Mesodermal cell (in vitro differentiated cells): ENCODE data around the gene KIAA1217.
"Not testable (repeated sequence)": the region's sequence is repeated elsewhere in the genome, so short reads cannot be mapped to it uniquely, and the experiment has no call there.

ENCODE experiments used
- H3K27ac ChIP-seq: 2 replicates; pipeline ENCODE4 v1.7.0; 2013; ENCODE audit warnings: mild to moderate bottlenecking, low read depth, low read length, moderate library complexity; ENCODE audit not compliant: severe bottlenecking
- H3K36me3 ChIP-seq: 2 replicates; pipeline ENCODE4 v1.7.1; 2013; ENCODE audit warnings: mild to moderate bottlenecking, low read length, moderate library complexity; ENCODE audit not compliant: control insufficient read depth, insufficient read depth
- H3K4me1 ChIP-seq: one replicate; pipeline ENCODE4 v1.7.1; 2013; ENCODE audit warnings: mild to moderate bottlenecking, low read length; ENCODE audit not compliant: insufficient read depth, control insufficient read depth, poor library complexity, severe bottlenecking
- H3K4me3 ChIP-seq: 2 replicates; pipeline ENCODE4 v1.7.0; 2013; ENCODE audit warnings: low read length, control low read depth, mild to moderate bottlenecking; ENCODE audit not compliant: insufficient read depth, poor library complexity, severe bottlenecking; ENCODE audit errors: extremely low read depth
- H3K9me3 ChIP-seq: 2 replicates; pipeline ENCODE4 v1.7.1; 2013; ENCODE audit warnings: mild to moderate bottlenecking, low read length, moderate library complexity; ENCODE audit not compliant: control insufficient read depth
- WGBS, 2 experiments: methylation state at CpG; one replicate each; pipeline ENCODE4 v1.1.5; 2013; ENCODE audit warnings: missing lambda C conversion rate in 2 of 2; ENCODE audit not compliant: insufficient coverage in 2 of 2; 5-methylcytosine and 5-hydroxymethylcytosine counted together

The KIAA1217 gene

DNA sequence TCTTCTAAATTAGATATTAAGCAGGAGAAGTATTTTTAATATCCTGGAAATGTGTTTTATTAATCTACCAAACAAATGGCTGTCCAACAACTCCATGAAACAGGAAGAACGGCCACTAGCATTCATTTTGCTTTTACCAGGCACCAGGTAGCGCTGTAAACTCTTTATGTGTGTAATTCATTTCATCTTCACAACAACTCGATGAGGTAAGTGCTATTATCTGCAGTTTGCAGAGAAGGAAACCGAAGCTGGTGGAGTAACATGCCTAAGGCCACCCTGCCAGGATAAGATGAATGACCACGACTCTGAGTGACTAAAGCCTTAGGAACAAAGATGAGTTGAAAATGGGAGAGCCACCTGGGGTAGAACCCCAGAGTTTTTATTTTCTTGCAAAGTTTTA, 101.2 kb downstream of the KIAA1217 start:
- H3K27ac ChIP-seq = no peak overlapping the region
- WGBS, 2 experiments = 80 to 88% methylated on average over 2 to 5 of the region's 5 CpGs
- no peaks in the 10 kb centered on the region for H3K4me1 ChIP-seq
- no peaks in the 10 kb centered on the region for H3K9me3 ChIP-seq
- no peaks in the 10 kb centered on the region for H3K36me3 ChIP-seq
- no peak overlapping the region for H3K4me3 ChIP-seq

DNA sequence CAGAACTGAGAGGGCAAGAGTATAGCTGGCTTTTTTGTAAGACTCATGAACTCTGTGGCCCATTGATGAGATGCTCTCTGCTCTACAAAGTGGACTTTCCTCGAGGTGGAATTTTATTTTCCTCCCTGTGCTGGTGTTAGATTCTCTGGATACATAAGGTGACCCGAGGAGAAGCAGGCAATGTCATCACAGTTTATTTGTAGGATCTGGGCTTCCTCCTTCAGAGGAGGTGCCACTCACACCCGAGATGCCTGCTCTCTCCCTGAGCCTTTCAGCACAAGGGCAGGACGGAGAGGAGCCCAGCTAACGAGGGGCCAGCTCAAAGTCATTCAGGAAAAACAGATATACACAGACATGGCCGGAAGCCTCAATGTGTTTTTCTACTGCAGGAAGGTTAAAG, 103.0 kb downstream of the KIAA1217 start:
- H3K9me3 ChIP-seq = no peaks in the 10 kb centered on the region
- 89% methylated on average over 5 to 6 of the region's 6 CpGs for WGBS, 2 experiments
- H3K4me3 ChIP-seq = no peak overlapping the region
- no peaks in the 10 kb centered on the region for H3K36me3 ChIP-seq
- H3K4me1 ChIP-seq = no peaks in the 10 kb centered on the region
- H3K27ac ChIP-seq = no peak overlapping the region

GRCh38 chr10:24313283-24313682, 104.3 kb downstream of the KIAA1217 start:
- no peaks in the 10 kb centered on the region for H3K9me3 ChIP-seq
- H3K4me3 ChIP-seq = no peak overlapping the region
- 94 to 97% methylated on average over 10 of the region's 10 CpGs for WGBS, 2 experiments
- H3K36me3 ChIP-seq = no peaks in the 10 kb centered on the region
- H3K4me1 ChIP-seq = no peaks in the 10 kb centered on the region
- no peak overlapping the region for H3K27ac ChIP-seq

- H3K4me3 ChIP-seq = no peak overlapping the region
Observed at GRCh38 chr10:24315211-24315610, 106.3 kb downstream of the KIAA1217 start.

DNA sequence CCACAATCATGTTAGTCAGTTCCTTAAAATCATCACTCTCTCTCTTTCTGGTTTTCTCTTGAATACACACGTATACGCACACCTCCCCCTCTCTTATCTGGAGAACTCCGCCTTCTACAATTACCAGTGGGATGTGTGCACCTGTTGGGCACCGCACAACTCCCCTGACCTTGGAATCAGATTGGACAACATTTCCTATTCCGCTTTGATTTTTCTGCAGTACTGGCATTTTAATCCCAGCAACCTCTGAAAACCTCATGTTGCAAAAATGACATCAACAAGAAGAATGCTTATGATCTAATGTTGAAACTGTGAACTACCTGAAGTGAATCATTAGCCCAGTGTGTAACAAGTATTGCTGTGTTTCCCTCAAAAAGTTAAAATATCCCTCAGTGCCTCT, 109.6 kb downstream of the KIAA1217 start:
- Histone ChIP-seq H3K4me1 (no peaks in the 10 kb centered on the region), H3K27ac (no peak overlapping the region), H3K36me3 (no peaks in the 10 kb centered on the region), H3K4me3 (no peak overlapping the region), H3K9me3 (no peaks in the 10 kb centered on the region)
- WGBS, 2 experiments = 89 to 96% methylated on average over 4 of the region's 5 CpGs

More at GRCh38 chr10:24315211-24315610, 106.3 kb downstream of the KIAA1217 start:
- Histone ChIP-seq H3K4me1 (no peaks in the 10 kb centered on the region), H3K9me3 (no peaks in the 10 kb centered on the region), H3K36me3 (no peaks in the 10 kb centered on the region), H3K27ac (no peak overlapping the region)
- 100% methylated on average over 4 of the region's 7 CpGs for WGBS, 2 experiments

- Histone ChIP-seq H3K27ac (no peak overlapping the region), H3K4me3 (no peak overlapping the region), H3K36me3 (no peaks in the 10 kb centered on the region), H3K4me1 (no peaks in the 10 kb centered on the region), H3K9me3 (no peaks in the 10 kb centered on the region)
- WGBS, 2 experiments = 100% methylated on average over 1 of the region's 2 CpGs
Observed at GRCh38 chr10:24320373-24320772, 111.4 kb downstream of the KIAA1217 start.

- no peaks in the 10 kb centered on the region for H3K4me1 ChIP-seq
- no peak overlapping the region for H3K27ac ChIP-seq
- peaks cover 4% of the 10 kb centered on the region for H3K9me3 ChIP-seq
- WGBS, 2 experiments = 66% methylated on average over 2 of the region's 3 CpGs; no CpG with 5 or more reads in 1 of the 2 experiments
- H3K4me3 ChIP-seq = no peak overlapping the region
- H3K36me3 ChIP-seq = no peaks in the 10 kb centered on the region
Observed at GRCh38 chr10:24324651-24325050, 115.7 kb downstream of the KIAA1217 start.

DNA sequence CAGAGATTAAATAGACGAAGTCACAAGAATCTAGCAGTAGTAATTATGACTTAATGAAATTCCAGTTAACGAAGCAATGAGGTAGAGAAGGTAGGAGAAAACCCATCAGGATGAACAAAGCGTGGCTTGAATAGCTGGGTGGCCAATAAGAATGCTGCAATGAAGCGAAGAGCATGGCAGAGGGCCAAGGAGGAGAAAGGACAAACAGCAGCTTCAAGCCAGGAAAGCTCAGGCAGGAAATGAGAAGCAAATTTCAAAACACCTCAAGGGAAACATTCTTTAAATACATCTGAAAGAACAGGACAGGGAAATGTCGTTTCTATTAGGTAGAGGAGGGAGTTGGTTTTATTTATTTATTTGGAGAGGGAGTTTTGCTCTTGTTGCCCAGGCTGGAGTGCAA, 122.5 kb downstream of the KIAA1217 start:
- no peaks in the 10 kb centered on the region for H3K4me1 ChIP-seq
- 87 to 89% methylated on average over 3 to 4 of the region's 5 CpGs for WGBS, 2 experiments
- no peaks in the 10 kb centered on the region for H3K36me3 ChIP-seq
- no peak overlapping the region for H3K4me3 ChIP-seq
- no peak overlapping the region for H3K27ac ChIP-seq
- H3K9me3 ChIP-seq = peaks cover 4% of the 10 kb centered on the region

DNA sequence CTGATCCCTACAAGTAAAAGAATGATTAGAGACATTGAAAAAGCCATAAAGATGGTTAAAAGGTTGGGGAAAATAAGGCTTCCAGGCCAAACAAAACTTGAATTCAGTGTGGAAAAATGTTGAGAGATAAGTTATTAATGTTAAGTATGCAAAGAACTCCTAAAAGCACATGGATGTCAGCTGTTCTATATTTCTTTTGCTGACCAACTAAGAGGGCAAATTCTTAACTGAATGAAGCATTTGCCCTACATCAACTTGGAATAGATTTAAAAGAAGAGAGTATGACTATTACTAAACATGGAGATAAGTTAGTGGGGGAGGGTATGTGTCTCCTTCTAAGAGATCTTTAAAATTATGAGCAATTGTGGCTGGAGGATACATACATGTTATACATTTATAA, 124.8 kb downstream of the KIAA1217 start:
- no peaks in the 10 kb centered on the region for H3K9me3 ChIP-seq
- H3K36me3 ChIP-seq = no peaks in the 10 kb centered on the region

GRCh38 chr10:24334279-24334939, 125.5 kb downstream of the KIAA1217 start:
- WGBS, 2 experiments = 100% methylated on average over 1 of the region's 1 CpG; no CpG with 5 or more reads in 1 of the 2 experiments
- no peaks in the 10 kb centered on the region for H3K36me3 ChIP-seq
- no peaks in the 10 kb centered on the region for H3K4me1 ChIP-seq
- H3K27ac ChIP-seq = no peak overlapping the region
- H3K4me3 ChIP-seq = no peak overlapping the region
- H3K9me3 ChIP-seq = no peaks in the 10 kb centered on the region

More for the DNA sequence above, 124.8 kb downstream of the KIAA1217 start:
- Histone ChIP-seq H3K4me3 (no peak overlapping the region), H3K4me1 (no peaks in the 10 kb centered on the region), H3K27ac (no peak overlapping the region)

DNA sequence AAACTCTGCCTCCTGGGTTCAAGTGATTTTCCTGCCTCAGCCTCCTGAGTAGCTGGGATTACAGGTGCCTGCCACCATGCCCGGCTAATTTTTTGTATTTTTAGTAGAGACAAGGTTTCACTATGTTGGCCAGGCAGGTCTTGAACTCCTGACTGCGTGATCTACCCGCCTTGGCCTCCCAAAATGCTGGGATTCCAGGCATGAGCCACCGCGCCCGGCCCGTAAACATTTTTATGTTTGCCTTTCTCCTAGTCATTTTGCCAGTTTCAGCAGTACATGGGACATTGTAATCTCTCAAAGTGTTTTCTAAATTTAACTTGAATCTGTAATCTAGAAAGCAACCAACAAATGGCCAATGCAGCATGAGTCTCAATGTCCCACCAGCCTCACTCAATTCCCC, 128.8 kb downstream of the KIAA1217 start:
- WGBS, 2 experiments = 93 to 100% methylated on average over 2 to 7 of the region's 7 CpGs
- H3K4me3 ChIP-seq, H3K27ac ChIP-seq, H3K4me1 ChIP-seq, H3K9me3 ChIP-seq, H3K36me3 ChIP-seq: not testable (repeated sequence)
